SK-N-MC (cell line): Measurements from ENCODE around the gene HBG2.

Experiments
- FOXP2 ChIP-seq: optimal IDR thresholded peaks from 2 replicates; pipeline ENCODE3; 2011; ENCODE audit warnings: mild to moderate bottlenecking, moderate library complexity; ENCODE audit not compliant: insufficient read depth; ENCODE audit errors: extremely low read length, control extremely low read depth
- POLR2AphosphoS5 ChIP-seq: IDR thresholded peaks from 2 replicates; pipeline ENCODE4 v1.6.1; 2012; ENCODE audit warnings: mild to moderate bottlenecking, low read depth, low read length, borderline replicate concordance

DNA sequence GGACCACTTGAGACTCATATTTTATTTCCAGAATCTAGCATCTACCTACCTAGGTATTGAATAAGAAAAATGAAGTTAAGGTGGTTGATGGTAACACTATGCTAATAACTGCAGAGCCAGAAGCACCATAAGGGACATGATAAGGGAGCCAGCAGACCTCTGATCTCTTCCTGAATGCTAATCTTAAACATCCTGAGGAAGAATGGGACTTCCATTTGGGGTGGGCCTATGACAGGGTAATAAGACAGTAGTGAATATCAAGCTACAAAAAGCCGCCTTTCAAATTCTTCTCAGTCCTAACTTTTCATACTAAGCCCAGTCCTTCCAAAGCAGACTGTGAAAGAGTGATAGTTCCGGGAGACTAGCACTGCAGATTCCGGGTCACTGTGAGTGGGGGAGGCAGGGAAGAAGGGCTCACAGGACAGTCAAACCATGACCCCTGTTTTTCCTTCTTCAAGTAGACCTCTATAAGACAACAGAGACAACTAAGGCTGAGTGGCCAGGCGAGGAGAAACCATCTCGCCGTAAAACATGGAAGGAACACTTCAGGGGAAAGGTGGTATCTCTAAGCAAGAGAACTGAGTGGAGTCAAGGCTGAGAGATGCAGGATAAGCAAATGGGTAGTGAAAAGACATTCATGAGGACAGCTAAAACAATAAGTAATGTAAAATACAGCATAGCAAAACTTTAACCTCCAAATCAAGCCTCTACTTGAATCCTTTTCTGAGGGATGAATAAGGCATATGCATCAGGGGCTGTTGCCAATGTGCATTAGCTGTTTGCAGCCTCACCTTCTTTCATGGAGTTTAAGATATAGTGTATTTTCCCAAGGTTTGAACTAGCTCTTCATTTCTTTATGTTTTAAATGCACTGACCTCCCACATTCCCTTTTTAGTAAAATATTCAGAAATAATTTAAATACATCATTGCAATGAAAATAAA is 29.8 kb downstream of the HBG2 start:
- TF ChIP-seq POLR2AphosphoS5 = no peak
- no peak for TF ChIP-seq FOXP2
